HEK293 (cell line): ENCODE data around the gene SART3.

Experiments
- ATF2 ChIP-seq: fragments of 450-650 bp; formaldehyde crosslinking; IDR thresholded peaks from 2 replicates; pipeline ENCODE4 v1.5.1; 2016; ENCODE audit warnings: missing biosample characterization, missing genetic modification characterization, low read depth
- ELK4 ChIP-seq: IDR thresholded peaks from 2 replicates; pipeline ENCODE4 v1.6.1; 2011; ENCODE audit warnings: mild to moderate bottlenecking, low read depth, low read length, borderline replicate concordance
- GLI2 ChIP-seq: fragments of 450-650 bp; formaldehyde crosslinking; IDR thresholded peaks from 2 replicates; pipeline ENCODE4; 2017; ENCODE audit warnings: missing biosample characterization, missing genetic modification characterization, low read depth, borderline replicate concordance
- KLF17 ChIP-seq: fragments of 450-650 bp; formaldehyde crosslinking; IDR thresholded peaks from 2 replicates; pipeline ENCODE4 v1.5.1; 2016; ENCODE audit warnings: missing biosample characterization, missing genetic modification characterization
- KLF9 ChIP-seq: fragments of 450-650 bp; formaldehyde crosslinking; IDR thresholded peaks from 2 replicates; pipeline ENCODE4 v1.5.1; 2016; ENCODE audit warnings: missing biosample characterization, missing genetic modification characterization, low read depth
- MYNN ChIP-seq: fragments of 450-650 bp; formaldehyde crosslinking; IDR thresholded peaks from 2 replicates; pipeline ENCODE4 v1.5.1; 2016; ENCODE audit warnings: missing biosample characterization, missing genetic modification characterization, borderline replicate concordance
- PATZ1 ChIP-seq: fragments of 450-650 bp; formaldehyde crosslinking; IDR thresholded peaks from 2 replicates; pipeline ENCODE4 v1.5.1; 2016; ENCODE audit warnings: missing biosample characterization, missing genetic modification characterization
- PBX3 ChIP-seq: sonication (generic); formaldehyde crosslinking; IDR thresholded peaks from 2 replicates; pipeline ENCODE4 v1.8.1; 2022; ENCODE audit warnings: mild to moderate bottlenecking, moderate library complexity, missing genetic modification reagents
- SP3 ChIP-seq: fragments of 450-650 bp; formaldehyde crosslinking; IDR thresholded peaks from 2 replicates; pipeline ENCODE4 v1.5.1; 2016; ENCODE audit warnings: missing biosample characterization, missing genetic modification characterization
- TSHZ1 ChIP-seq: fragments of 450-650 bp; formaldehyde crosslinking; IDR thresholded peaks from 2 replicates; pipeline ENCODE4 v1.5.1; 2016; ENCODE audit warnings: missing biosample characterization, missing genetic modification characterization, borderline replicate concordance
- ZNF169 ChIP-seq: fragments of 450-650 bp; formaldehyde crosslinking; IDR thresholded peaks from 2 replicates; pipeline ENCODE4 v1.5.1; 2016; ENCODE audit warnings: missing biosample characterization, missing genetic modification characterization
- ZNF324 ChIP-seq: fragments of 450-650 bp; formaldehyde crosslinking; IDR thresholded peaks from 2 replicates; pipeline ENCODE4 v1.5.1; 2016; ENCODE audit warnings: missing biosample characterization, missing genetic modification characterization
- ZNF398 ChIP-seq: fragments of 450-650 bp; formaldehyde crosslinking; IDR thresholded peaks from 2 replicates; pipeline ENCODE4 v1.5.1; 2017; ENCODE audit warnings: missing biosample characterization, missing genetic modification characterization
- ZNF423 ChIP-seq: fragments of 450-650 bp; formaldehyde crosslinking; IDR thresholded peaks from 2 replicates; pipeline ENCODE4 v1.5.1; 2016; ENCODE audit warnings: missing biosample characterization, missing genetic modification characterization
- ZNF48 ChIP-seq: fragments of 450-650 bp; formaldehyde crosslinking; IDR thresholded peaks from 2 replicates; pipeline ENCODE4 v1.5.1; 2016; ENCODE audit warnings: missing biosample characterization, missing genetic modification characterization
- ZNF514 ChIP-seq: fragments of 450-650 bp; formaldehyde crosslinking; IDR thresholded peaks from 2 replicates; pipeline ENCODE4 v1.5.1; 2016; ENCODE audit warnings: missing biosample characterization, missing genetic modification characterization
- ZNF621 ChIP-seq: fragments of 450-650 bp; formaldehyde crosslinking; IDR thresholded peaks from 2 replicates; pipeline ENCODE4 v1.5.1; 2017; ENCODE audit warnings: missing biosample characterization, missing genetic modification characterization
- ZNF624 ChIP-seq: fragments of 450-650 bp; formaldehyde crosslinking; IDR thresholded peaks from 2 replicates; pipeline ENCODE4 v1.5.1; 2017; ENCODE audit warnings: missing biosample characterization, missing genetic modification characterization
- ZNF645 ChIP-seq: fragments of 450-650 bp; formaldehyde crosslinking; IDR thresholded peaks from 2 replicates; pipeline ENCODE4; 2016; ENCODE audit warnings: missing biosample characterization, missing genetic modification characterization
- ZNF670 ChIP-seq: fragments of 450-650 bp; formaldehyde crosslinking; IDR thresholded peaks from 2 replicates; pipeline ENCODE4 v1.5.1; 2016; ENCODE audit warnings: missing biosample characterization, missing genetic modification characterization, low read depth
- ZNF785 ChIP-seq: fragments of 450-650 bp; formaldehyde crosslinking; IDR thresholded peaks from 2 replicates; pipeline ENCODE4 v1.5.1; 2016; ENCODE audit warnings: missing biosample characterization, missing genetic modification characterization
- ZSCAN18 ChIP-seq: fragments of 450-650 bp; formaldehyde crosslinking; IDR thresholded peaks from 2 replicates; pipeline ENCODE4 v1.5.1; 2016; ENCODE audit warnings: missing biosample characterization, missing genetic modification characterization
- ZSCAN30 ChIP-seq: fragments of 450-650 bp; IDR thresholded peaks from 2 replicates; pipeline ENCODE4 v1.5.1; 2018; ENCODE audit warnings: missing biosample characterization, mild to moderate bottlenecking, missing genetic modification characterization, moderate library complexity

Gene SART3

GRCh38 chr12:108560752-108561719 is at the start of gene SART3 (continued):
- TF ChIP-seq TSHZ1 (tag by site-specific recombination) = no peak
- TF ChIP-seq PATZ1 (tag by site-specific recombination) = no peak
- TF ChIP-seq ZSCAN18 (tag by site-specific recombination) = no peak
- no peak for TF ChIP-seq ZNF169
- no peak for TF ChIP-seq ZNF621
- no peak for TF ChIP-seq MYNN (tag by site-specific recombination)
- TF ChIP-seq ZSCAN30 = no peak
- TF ChIP-seq SP3 (tag by site-specific recombination) = peak; percentile 83
- TF ChIP-seq ZNF624 (tag by site-specific recombination) = no peak
- 0 out of 2 replicates have a peak, but pooled peaks have one; percentile 33 for TF ChIP-seq ZNF324 (tag by site-specific recombination)
- TF ChIP-seq ZNF785 (tag by site-specific recombination) = no peak
- no peak for TF ChIP-seq ZNF398 (tag by site-specific recombination)
- no peak for TF ChIP-seq ZNF670
- TF ChIP-seq ELK4 = no peak
- no peak for TF ChIP-seq ZNF48 (tag by site-specific recombination)
- TF ChIP-seq ATF2 (tag by site-specific recombination) = no peak
- TF ChIP-seq ZNF423 = no peak
- no peak for TF ChIP-seq ZNF514 (tag by site-specific recombination)
- TF ChIP-seq KLF9 (tag by site-specific recombination) = peak; percentile 43; the same call in 1 of the 2 replicates
- no peak for TF ChIP-seq PBX3
- no peak for TF ChIP-seq GLI2 (tag by site-specific recombination)
- no peak for TF ChIP-seq KLF17 (tag by site-specific recombination)
- TF ChIP-seq ZNF645 (tag by site-specific recombination) = no peak
